Germinal center (tissue), 1 donor: ENCODE data around the gene CENPS.
"Not testable (repeated sequence)": the region's sequence is repeated elsewhere in the genome, so short reads cannot be mapped to it uniquely, and the experiment has no call there.

ENCODE experiments used
- DNase-seq: peaks from one replicate; pipeline ENCODE4 v3.0.0; 2012; ENCODE audit warnings: mixed read lengths, low spot score

CENPS gene

GRCh38 chr1:10419351-10419750 lies 10.9 kb upstream of the CENPS start:
- DNase-seq: no peak

GRCh38 chr1:10421637-10422036 lies 8.6 kb upstream of the CENPS start:
- DNase-seq: no peak

DNA sequence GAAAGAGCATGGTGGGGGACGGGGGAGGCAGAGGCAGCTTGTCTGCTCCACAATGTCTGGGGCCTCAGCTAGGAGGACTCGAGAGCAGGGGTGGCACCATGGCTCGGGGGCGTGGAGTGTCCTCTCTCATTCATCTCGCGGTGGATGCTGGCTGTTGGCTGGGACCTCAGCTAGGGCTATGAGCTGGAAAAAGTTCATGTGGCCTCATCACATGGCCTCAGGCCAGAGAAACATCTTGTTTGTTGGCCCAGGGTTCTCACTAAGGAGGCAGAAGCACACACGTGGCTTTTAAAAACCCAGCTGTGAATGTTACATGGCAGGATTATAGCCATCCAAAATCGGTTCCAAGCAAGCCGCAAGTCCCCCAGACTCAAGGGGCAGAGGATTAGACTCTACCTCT lies 6.2 kb upstream of the CENPS start:
- DNase-seq: no peak

DNA sequence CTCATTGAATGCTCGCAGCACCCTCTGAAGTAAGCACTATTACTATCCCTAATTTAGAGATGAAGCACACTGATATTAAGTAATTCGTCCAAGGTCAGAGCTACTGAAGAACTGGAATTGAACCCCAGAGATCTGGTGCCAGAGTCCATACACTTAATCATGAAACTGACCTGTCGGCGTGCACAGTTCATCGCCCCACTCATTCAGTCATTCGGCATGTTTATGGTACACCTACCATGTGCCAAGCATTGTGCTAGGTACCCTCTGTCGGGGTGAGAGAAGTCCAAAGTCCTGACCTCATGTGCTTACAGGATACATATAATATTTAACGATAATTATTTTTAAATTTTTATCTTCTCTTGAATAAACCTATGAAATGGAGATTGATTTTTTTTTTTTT lies 5.6 kb upstream of the CENPS start:
- no peak for DNase-seq

GRCh38 chr1:10425826-10426534 lies 4.3 kb upstream of the CENPS start:
- not testable (repeated sequence) for DNase-seq

GRCh38 chr1:10426535-10426848 lies 3.7 kb upstream of the CENPS start:
- DNase-seq: not testable (repeated sequence)

- DNase-seq: no peak
These were observed 1.2 kb upstream of the CENPS start for GRCh38 chr1:10428984-10429383.

DNA sequence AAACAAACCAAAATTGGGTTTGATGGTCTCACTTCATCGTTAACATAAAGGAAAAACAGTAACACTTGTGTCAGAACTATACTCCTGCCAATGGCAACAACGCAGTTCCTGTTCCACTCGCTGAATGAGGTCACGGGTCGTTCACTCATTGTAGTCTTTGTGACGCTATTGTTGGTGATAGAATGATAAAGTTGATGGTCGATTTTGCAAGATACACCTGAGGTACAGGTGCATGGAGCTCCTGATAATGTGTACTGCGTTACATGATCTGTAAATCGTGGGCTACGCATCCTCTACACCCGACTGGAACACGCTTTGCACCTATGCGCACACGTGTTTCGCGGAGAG lies 391 bp upstream of the CENPS start:
- DNase-seq: no peak

DNA sequence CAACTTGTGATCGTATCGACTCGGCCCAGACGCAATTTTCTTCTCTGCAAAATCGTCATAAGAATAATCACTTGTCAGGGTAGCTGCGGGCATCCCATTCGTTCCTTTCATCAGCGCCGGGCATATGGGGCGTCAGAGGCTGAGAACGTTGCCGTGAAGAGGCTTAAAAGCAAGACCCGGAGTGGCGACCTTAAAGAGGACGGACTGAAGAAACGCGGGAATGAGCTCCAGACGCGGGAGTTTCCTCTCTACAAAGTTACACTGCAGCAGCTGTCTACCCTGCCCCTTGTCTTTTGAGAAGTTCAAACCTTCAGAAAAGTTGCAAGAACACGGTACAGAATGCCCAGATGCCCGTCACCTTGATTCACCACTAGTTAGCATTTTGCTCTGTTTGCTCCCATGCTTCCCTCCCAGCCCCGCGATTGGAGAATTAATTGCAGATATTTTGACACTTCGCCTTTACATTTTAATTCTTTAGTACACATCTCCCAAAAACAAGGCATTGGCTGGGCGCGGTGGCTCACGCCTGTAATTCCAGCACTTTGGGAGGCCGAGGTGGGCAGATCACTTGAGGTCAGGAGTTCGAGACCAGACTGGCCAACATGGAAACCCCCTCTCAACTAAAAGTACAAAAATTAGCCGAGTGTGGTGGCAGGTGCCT lies 967 bp downstream of the CENPS start:
- DNase-seq: peak; percentile 16

DNA sequence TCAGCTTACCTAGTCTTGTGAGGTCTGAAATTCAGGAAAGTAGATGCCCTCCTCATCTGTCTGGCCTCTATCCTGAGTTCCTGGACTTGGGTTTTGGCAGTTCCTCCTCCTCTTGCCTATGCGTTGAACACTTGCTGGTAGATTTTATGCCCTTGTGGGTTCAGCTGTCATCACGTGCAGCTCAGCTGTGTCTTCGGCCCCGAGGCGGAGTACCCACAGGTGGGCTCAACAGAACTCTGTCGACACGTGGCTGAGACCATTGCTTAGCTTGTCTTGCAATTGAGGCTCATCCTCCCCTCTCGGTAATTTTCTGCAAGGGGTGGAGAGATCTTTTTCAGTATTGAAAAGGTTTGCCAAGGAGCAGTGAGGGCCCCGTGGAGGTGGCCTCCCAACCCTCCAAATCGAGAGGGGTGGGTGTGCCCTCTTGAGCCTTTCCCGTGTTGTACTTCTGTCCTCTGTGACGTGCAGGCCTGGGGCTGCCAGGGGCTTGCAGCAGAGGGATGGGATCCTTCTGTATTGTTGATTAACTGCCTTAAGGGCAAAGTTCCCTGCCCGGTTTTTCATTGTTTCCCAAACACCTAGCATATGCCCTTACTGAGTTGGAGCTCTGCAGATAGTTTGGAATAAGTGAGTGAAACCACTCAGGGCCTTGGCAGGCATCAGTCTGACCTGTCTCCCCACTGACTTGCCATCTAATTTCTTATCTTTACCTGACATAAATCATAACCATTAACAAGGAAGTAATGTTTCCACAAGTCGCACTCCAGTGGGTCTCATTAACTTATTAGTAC lies 2.9 kb downstream of the CENPS start:
- DNase-seq: no peak

GRCh38 chr1:10433790-10434189 lies 3.6 kb downstream of the CENPS start:
- no peak for DNase-seq

GRCh38 chr1:10434590-10434989 lies 4.4 kb downstream of the CENPS start:
- DNase-seq: no peak

- no peak for DNase-seq
These were observed 6.8 kb downstream of the CENPS start for GRCh38 chr1:10437052-10437451.

GRCh38 chr1:10438677-10439163 lies 8.5 kb downstream of the CENPS start:
- DNase-seq: no peak

DNA sequence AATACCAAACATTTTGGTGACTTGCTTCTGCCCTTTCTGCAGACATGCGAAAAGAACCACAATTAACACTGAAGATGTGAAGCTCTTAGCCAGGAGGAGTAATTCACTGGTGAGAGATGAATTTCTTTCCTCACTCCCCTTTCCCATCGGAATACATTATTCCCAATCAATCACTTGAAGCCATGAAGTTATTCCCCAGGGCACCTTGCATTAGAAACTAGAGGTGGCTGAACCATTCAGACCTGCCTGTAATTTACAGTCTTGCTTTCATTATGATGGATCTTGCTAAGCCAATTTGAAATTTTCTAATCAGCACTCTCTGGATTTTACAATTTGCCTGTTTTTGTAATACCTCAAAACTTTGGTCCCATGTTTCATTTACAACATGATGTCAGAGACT lies 10.1 kb downstream of the CENPS start:
- DNase-seq: no peak

DNA sequence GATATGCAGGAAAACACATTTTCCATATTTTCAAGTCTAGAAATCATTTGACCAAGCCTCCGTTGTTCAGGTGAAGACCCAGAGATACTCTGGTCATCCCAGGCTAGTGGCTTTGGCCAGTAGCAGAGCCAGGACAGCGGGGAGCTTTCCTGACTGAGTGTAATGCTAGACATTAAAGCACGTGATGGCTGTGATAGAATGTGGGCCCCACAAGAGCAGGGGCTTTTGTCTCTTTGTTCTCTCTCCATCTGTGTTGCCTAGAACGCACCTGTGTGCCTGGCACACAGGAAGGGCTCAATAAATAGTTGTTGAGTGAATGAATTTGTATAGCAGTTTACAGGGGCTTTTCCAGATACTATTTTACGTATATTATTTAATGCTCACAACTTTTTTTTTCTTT lies 10.6 kb downstream of the CENPS start:
- DNase-seq: no peak

- no peak for DNase-seq
These were observed 14.0 kb downstream of the CENPS start for GRCh38 chr1:10444248-10444647.

DNA sequence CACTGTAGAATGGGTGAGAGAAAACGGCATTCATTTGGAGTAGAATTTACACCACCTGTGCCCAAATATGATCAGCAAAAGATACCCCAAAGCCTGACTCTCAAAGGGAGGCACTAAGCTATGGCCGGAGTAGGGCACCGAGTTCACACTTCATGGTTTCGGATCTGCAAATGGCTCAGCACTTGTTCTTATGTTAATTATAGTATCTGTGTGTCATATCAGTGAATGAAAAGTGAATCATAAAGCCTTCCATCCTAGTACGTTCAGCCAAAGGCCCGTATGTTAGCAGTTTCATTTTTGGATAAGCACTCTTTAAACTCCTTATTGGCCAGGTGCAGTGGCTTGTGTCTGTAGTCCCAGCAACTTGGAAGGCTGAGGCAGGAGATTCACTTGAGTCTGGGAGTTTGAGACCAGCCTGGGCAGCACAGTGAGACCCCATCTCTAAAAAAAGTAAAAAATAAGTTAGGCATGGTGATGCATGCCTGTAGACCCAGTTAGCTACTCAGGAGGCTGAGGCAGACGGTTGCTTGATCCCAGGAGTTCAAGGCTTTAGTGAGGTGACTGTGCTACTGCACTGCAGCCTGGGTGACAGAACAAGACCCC lies 14.7 kb downstream of the CENPS start:
- DNase-seq: no peak

DNA sequence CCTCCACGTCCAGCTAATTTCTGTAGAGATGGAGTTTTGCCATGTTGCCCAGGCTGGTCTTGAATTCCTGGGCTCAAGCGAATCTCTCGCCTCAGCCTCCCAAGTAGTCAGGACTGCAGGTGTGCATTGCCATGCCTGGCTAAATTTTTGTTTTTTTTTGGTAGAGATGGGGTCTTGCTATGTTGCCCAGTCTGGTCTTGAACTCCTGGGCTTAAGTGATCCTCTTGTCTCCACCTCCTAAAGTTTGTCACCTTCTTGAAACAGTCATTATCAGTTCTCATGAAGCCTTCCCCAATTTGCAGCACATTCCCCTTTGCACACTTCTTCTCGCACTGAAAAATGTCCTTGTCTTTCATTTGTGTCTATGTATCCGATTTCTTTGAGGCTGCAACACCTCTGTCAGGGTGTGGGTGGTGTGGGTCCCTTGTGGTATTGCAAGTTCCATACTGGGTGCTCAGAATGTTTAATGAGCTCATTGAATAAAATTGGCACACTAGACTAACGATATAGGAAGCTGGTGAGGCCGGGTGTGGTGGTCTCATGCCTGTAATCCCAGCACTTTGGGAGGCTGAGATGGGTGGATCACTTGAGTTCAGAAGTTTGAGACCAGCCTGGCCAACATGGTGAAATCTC lies 16.7 kb downstream of the CENPS start:
- DNase-seq: no peak

DNA sequence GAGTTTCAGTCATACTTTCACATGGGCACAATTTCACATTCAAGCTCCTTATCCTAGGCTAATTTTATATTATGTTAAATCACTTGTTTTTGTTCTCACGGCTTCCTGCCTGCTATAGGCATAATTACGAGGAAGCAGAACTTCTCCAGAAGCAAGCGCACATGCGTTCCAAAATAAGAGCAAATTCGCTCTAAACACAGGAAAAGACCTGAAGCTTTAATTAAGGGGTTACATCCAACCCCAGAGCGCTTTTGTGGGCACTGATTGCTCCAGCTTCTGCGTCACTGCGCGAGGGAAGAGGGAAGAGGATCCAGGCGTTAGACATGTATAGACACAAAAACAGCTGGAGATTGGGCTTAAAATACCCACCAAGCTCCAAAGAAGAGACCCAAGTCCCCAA lies 19.5 kb downstream of the CENPS start, which contains the start of gene CORT:
Gene CORT (plus strand): TSS at position 281 of the 400 bp plus-strand sequence. CDS start 193 bp downstream, outside the sequence.
- no peak for DNase-seq

- no peak for DNase-seq
These were observed 20.1 kb downstream of the CENPS start for GRCh38 chr1:10450156-10450814.

DNA sequence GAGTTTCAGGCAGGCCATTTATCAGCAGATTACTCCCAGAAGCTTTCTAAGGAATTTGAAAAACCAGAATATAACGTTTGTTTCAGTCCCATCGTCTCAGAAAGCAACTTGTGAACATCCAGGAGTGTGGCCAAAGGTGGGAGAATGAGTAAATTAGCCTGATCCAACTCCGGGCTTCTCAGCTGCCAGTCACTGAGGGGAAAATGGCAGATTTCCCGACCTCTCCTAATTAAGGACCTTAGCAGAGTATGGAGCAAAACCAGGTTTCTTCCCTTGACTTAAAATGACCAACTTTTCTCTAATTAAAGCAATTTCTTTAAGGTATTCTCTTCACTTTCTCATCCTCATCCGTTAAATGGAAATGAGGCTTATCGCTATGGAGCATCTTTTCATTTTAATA lies 20.6 kb downstream of the CENPS start:
- no peak for DNase-seq
